ENCODE measurements around the gene SORD. TPM values are rescaled to one million over a fixed set of nuclear protein-coding genes. Genes with fewer than 3 reads are reported as not detected.

The SORD gene
- total RNA-seq = 4.8 and 17.6 TPM in 2 replicates

GRCh38 chr15:45022871-45023658 is at the start of gene SORD:
Gene SORD (plus strand): TSS chr15:45023195. CDS start chr15:45023284, 89 bp downstream.

GRCh38 chr15:45114076-45114750 is 91.2 kb downstream of the SORD start, which contains the start of the genes DUOX2 and DUOXA2:
Gene DUOX2 (minus strand): TSS chr15:45114172. CDS start chr15:45113411, 761 bp downstream.
Gene DUOXA2 (plus strand): TSS chr15:45114326. CDS start chr15:45114606, 280 bp downstream.

Other genes with a start within 250 kb of the SORD start
- not detected in 2 replicates for gene TERB2, start 66.5 kb upstream of the SORD start, total RNA-seq
- under 0.01 TPM in 1 of 2 replicates, not detected in the other for gene DUOX2, start 91.0 kb downstream of the SORD start, total RNA-seq
- gene DUOXA2, start 91.1 kb downstream of the SORD start, total RNA-seq = not detected in 2 replicates
- gene DUOXA1, start 106.7 kb downstream of the SORD start, total RNA-seq = 0.56 TPM in 1 of 2 replicates, not detected in the other
- gene DUOX1, start 106.8 kb downstream of the SORD start, total RNA-seq = under 0.01 TPM in 2 replicates
- 0.58 and 3.1 TPM in 2 replicates for gene SHF, start 164.8 kb downstream of the SORD start, total RNA-seq
- under 0.01 TPM in 1 of 2 replicates, not detected in the other for gene SLC28A2, start 229.0 kb downstream of the SORD start, total RNA-seq